ENCODE results near the gene KLF9. TPM values are rescaled to one million over a fixed set of nuclear protein-coding genes. Genes with fewer than 3 reads are reported as not detected.
"Not testable (repeated sequence)": the region's sequence is repeated elsewhere in the genome, so short reads cannot be mapped to it uniquely, and the experiment has no call there.

Gene KLF9
- polyA plus RNA-seq, 4 donors = 1.3 to 33.7 (median 16.0) TPM

DNA sequence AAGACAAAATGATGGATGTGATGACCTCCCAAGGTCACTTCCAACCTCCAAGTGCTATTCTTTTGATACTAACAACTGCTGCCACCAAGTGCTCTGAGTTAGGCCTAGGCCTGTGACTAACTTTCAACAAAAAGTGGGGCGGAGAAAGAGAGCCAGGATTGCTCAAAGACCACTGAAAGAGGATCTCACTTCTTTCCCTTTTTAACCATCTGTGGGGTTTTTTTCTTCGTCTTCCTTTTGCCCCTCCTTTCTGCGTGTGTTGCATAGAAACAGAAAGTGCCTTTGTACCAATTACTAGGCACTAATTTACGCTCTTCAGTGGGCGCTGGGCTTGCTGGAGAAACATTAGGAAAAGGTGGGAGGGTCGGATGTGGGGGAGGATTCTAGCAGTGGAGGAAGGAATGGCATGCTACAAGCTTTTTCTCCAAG, 8.0 kb downstream of the KLF9 start:
- WGBS, 3 donors = 34 to 64% (median 46%) methylated on average over 6 of the region's 6 CpGs
- no peak for DNase-seq
- Histone ChIP-seq H3K9me3 (ENCODE audit: control insufficient read depth in 2 of 2, insufficient read depth in 1 of 2, low read depth in 1 of 2, low read length in 1 of 2) (peaks cover 0 to 4% of the 10 kb centered on the region in 2 donors), H3K27me3 (ENCODE audit: control insufficient read depth in 3 of 3, insufficient read depth in 3 of 3, low read length in 3 of 3) (peaks cover 0 to 12% (median 0%) of the 10 kb centered on the region in 3 donors), H3K4me1 (ENCODE audit: control insufficient read depth in 3 of 3, insufficient read depth in 2 of 3, low read depth in 1 of 3, low read length in 2 of 3) (peaks cover 3 to 38% (median 7%) of the 10 kb centered on the region in 3 donors), H3K4me3 (ENCODE audit: low read depth in 1 of 3, low read length in 3 of 3) (no peak overlapping the region), H3K27ac (ENCODE audit: low read depth in 1 of 3, low read length in 2 of 3) (peak overlapping the region; percentile 55 to 91 (median 77)), H3K36me3 (ENCODE audit: control insufficient read depth in 3 of 3, insufficient read depth in 2 of 3, low read depth in 1 of 3, low read length in 3 of 3) (no peaks in the 10 kb centered on the region)
- FAIRE-seq = no peak

DNA sequence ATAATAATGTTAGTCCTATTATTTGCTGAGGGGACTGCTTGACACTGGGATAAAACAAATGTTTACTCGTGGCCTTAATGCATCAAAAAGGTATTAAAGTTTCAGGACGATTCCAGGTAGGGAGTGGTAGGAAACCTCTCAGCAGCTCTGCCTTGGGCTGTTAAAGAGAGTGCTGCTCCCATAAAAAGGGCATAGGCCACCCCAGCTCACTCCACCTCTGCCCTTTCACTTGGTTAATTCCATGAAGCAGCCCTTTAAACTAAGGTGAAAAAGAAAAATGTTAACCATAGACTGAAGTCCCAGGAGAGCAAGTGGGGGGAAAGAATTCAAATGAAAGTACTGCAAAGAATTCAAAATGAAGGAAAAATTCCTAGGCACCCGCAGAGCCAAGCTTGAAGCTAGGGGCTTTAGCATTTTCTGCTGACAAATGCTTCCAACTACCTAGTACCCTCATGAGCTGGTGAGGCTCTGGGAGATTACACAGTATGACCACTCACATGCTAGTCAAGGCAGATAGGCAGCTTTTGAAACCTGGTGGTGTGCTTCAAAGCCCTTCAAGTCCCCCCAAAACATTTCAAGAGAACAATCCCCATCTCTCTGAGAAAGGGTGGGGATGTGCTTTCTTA, 8.5 kb downstream of the KLF9 start:
- no peak for FAIRE-seq
- H3K4me3 ChIP-seq (ENCODE audit: low read depth in 1 of 3, low read length in 3 of 3) = no peak overlapping the region
- H3K9me3 ChIP-seq (ENCODE audit: control insufficient read depth in 2 of 2, insufficient read depth in 1 of 2, low read depth in 1 of 2, low read length in 1 of 2) = peaks cover 0 to 4% of the 10 kb centered on the region in 2 donors
- no peaks in the 10 kb centered on the region for H3K36me3 ChIP-seq (ENCODE audit: control insufficient read depth in 3 of 3, insufficient read depth in 2 of 3, low read depth in 1 of 3, low read length in 3 of 3)
- H3K27me3 ChIP-seq (ENCODE audit: control insufficient read depth in 3 of 3, insufficient read depth in 3 of 3, low read length in 3 of 3) = peaks cover 0 to 7% (median 0%) of the 10 kb centered on the region in 3 donors
- peak overlapping the region; percentile 55 to 91 (median 77) for H3K27ac ChIP-seq (ENCODE audit: low read depth in 1 of 3, low read length in 2 of 3)
- peaks cover 3 to 38% (median 7%) of the 10 kb centered on the region in 3 donors for H3K4me1 ChIP-seq (ENCODE audit: control insufficient read depth in 3 of 3, insufficient read depth in 2 of 3, low read depth in 1 of 3, low read length in 2 of 3)
- 34 to 53% (median 52%) methylated on average over 3 of the region's 3 CpGs for WGBS, 3 donors
- peak in 1 of 2 donors; percentile 63 for DNase-seq

DNA sequence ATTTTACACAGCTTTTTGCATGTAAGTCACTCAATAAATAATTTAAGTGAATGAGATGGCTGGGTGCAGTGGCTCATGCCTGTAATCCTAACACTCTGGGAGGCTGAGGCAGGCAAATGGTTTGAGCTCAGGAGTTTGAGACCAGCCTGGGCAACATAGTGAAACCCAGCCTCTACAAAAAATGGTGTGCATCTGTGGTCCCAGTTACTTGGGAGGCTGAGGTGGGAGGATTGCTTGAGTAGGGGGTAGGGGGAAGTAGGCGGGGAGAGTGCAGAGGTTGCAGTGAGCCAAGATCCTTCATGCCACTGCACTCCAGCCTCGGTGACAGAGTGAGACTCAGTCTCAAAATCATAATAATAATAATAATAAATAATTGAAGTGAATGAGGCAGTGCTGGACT, 10.2 kb downstream of the KLF9 start:
- Histone ChIP-seq H3K36me3 (ENCODE audit: control insufficient read depth in 3 of 3, insufficient read depth in 2 of 3, low read depth in 1 of 3, low read length in 3 of 3) (no peaks in the 10 kb centered on the region), H3K27ac (ENCODE audit: low read depth in 1 of 3, low read length in 2 of 3) (no peak overlapping the region), H3K4me1 (ENCODE audit: control insufficient read depth in 3 of 3, insufficient read depth in 2 of 3, low read depth in 1 of 3, low read length in 2 of 3) (peaks cover 3 to 40% (median 7%) of the 10 kb centered on the region in 3 donors), H3K9me3 (ENCODE audit: control insufficient read depth in 2 of 2, insufficient read depth in 1 of 2, low read depth in 1 of 2, low read length in 1 of 2) (peaks cover 0 to 4% of the 10 kb centered on the region in 2 donors), H3K27me3 (ENCODE audit: control insufficient read depth in 3 of 3, insufficient read depth in 3 of 3, low read length in 3 of 3) (no peaks in the 10 kb centered on the region), H3K4me3 (ENCODE audit: low read depth in 1 of 3, low read length in 3 of 3) (no peak overlapping the region)
- 65 to 94% (median 89%) methylated on average over 2 of the region's 2 CpGs for WGBS, 3 donors
- FAIRE-seq (no peak), DNase-seq (no peak)

DNA sequence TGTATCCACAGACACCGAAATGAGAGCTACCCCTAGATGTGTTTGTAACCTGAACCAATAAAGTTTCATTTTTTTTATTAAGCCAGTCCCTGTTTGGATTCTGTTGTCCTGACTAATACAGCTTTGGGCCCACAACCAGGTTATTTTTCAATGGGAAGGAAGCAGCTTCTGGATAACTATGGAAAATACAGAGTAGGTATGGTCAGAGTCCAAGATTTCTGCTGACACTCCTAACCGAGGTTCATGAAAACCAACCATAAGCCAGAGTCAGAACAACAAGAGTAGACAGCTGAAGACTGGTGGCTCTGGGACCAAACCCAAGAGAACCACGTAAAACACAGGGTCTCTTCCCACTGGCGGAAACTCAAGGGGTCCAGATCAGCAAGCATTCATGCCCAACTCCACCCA, 10.8 kb downstream of the KLF9 start:
- peak overlapping the region in 1 of 3 donors; percentile 76 for H3K27ac ChIP-seq (ENCODE audit: low read depth in 1 of 3, low read length in 2 of 3)
- no peaks in the 10 kb centered on the region for H3K27me3 ChIP-seq (ENCODE audit: control insufficient read depth in 3 of 3, insufficient read depth in 3 of 3, low read length in 3 of 3)
- no peaks in the 10 kb centered on the region for H3K36me3 ChIP-seq (ENCODE audit: control insufficient read depth in 3 of 3, insufficient read depth in 2 of 3, low read depth in 1 of 3, low read length in 3 of 3)
- no peak overlapping the region for H3K4me3 ChIP-seq (ENCODE audit: low read depth in 1 of 3, low read length in 3 of 3)
- WGBS, 3 donors = 57 to 63% (median 58%) methylated on average over 4 of the region's 4 CpGs
- peaks cover 0 to 4% of the 10 kb centered on the region in 2 donors for H3K9me3 ChIP-seq (ENCODE audit: control insufficient read depth in 2 of 2, insufficient read depth in 1 of 2, low read depth in 1 of 2, low read length in 1 of 2)
- FAIRE-seq = no peak
- DNase-seq = peak in 1 of 2 donors; percentile 65
- H3K4me1 ChIP-seq (ENCODE audit: control insufficient read depth in 3 of 3, insufficient read depth in 2 of 3, low read depth in 1 of 3, low read length in 2 of 3) = peaks cover 3 to 44% (median 7%) of the 10 kb centered on the region in 3 donors

DNA sequence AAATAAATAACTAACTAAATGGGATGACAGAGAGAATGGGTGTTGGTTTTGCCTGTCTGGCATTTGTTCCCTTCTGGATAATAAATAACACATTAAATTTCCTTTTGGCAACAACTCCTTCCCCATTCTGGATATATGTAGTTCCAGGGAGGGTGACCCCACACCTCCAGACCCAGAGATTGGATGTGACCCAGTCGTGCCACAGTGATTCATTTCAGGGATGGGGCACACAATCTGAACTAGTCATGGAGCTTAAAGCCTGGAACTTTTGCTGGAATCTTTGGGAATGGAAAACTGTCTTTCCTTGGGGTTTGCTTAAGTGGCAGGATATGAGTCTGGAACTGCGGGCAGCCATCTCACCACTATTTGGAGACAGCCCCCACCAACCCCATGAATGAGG, 11.3 kb downstream of the KLF9 start:
- Histone ChIP-seq H3K4me1 (ENCODE audit: control insufficient read depth in 3 of 3, insufficient read depth in 2 of 3, low read depth in 1 of 3, low read length in 2 of 3) (peaks cover 3 to 41% (median 7%) of the 10 kb centered on the region in 3 donors), H3K4me3 (ENCODE audit: low read depth in 1 of 3, low read length in 3 of 3) (no peak overlapping the region), H3K9me3 (ENCODE audit: control insufficient read depth in 2 of 2, insufficient read depth in 1 of 2, low read depth in 1 of 2, low read length in 1 of 2) (peaks cover 0 to 4% of the 10 kb centered on the region in 2 donors), H3K36me3 (ENCODE audit: control insufficient read depth in 3 of 3, insufficient read depth in 2 of 3, low read depth in 1 of 3, low read length in 3 of 3) (no peaks in the 10 kb centered on the region), H3K27ac (ENCODE audit: low read depth in 1 of 3, low read length in 2 of 3) (peak overlapping the region in 1 of 3 donors; percentile 73), H3K27me3 (ENCODE audit: control insufficient read depth in 3 of 3, insufficient read depth in 3 of 3, low read length in 3 of 3) (no peaks in the 10 kb centered on the region)
- no peak for DNase-seq
- WGBS, 3 donors = 65 to 77% (median 76%) methylated on average over 2 of the region's 2 CpGs
- no peak for FAIRE-seq

DNA sequence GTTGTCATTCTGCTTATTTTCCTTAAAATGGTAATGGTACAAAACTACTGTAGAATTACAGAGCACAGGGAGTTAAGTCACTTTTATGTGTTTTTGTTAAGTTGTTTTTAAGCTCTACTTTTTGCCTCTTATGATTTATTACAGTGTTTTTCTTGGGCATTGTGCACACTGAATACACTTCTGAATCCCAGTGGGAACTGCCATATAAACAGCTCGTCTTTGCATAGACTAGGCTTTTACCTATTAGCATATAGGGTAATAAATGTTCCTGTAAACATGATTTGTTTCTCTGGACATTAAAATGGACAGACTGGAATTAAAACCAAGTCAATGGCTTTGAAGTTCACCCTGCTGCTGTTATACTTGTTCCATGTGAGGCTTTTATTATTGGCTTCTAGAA, 12.2 kb downstream of the KLF9 start:
- Histone ChIP-seq H3K36me3 (ENCODE audit: control insufficient read depth in 3 of 3, insufficient read depth in 2 of 3, low read depth in 1 of 3, low read length in 3 of 3) (no peaks in the 10 kb centered on the region), H3K4me3 (ENCODE audit: low read depth in 1 of 3, low read length in 3 of 3) (no peak overlapping the region), H3K27me3 (ENCODE audit: control insufficient read depth in 3 of 3, insufficient read depth in 3 of 3, low read length in 3 of 3) (no peaks in the 10 kb centered on the region), H3K9me3 (ENCODE audit: control insufficient read depth in 2 of 2, insufficient read depth in 1 of 2, low read depth in 1 of 2, low read length in 1 of 2) (peaks cover 0 to 4% of the 10 kb centered on the region in 2 donors), H3K27ac (ENCODE audit: low read depth in 1 of 3, low read length in 2 of 3) (no peak overlapping the region), H3K4me1 (ENCODE audit: control insufficient read depth in 3 of 3, insufficient read depth in 2 of 3, low read depth in 1 of 3, low read length in 2 of 3) (peaks cover 3 to 39% (median 7%) of the 10 kb centered on the region in 3 donors)
- FAIRE-seq (no peak), DNase-seq (no peak)
- WGBS, 3 donors = 67 to 89% (median 78%) methylated on average over 1 of the region's 1 CpG

DNA sequence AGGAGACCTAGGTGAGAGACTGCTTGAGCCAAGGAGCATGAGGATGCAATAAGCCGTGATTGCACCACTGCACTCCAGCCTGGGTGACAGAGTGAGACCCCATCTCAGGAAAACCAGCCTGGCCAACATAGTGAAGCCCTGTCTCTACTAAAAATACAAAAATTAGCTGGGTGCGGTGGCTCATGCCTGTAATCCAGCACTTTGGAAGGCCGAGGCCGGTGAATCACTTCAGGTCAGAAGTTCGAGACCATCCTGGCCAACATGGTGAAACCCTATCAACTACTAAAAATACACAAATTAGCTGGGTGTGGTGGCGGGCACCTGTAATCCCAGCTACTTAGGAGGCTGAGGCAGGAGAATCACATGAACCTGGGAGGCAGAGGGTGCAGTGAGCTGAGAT, 13.2 kb downstream of the KLF9 start:
- not testable (repeated sequence) for H3K27ac ChIP-seq (ENCODE audit: low read depth in 1 of 3, low read length in 2 of 3); FAIRE-seq; H3K9me3 ChIP-seq (ENCODE audit: control insufficient read depth in 2 of 2, insufficient read depth in 1 of 2, low read depth in 1 of 2, low read length in 1 of 2); H3K36me3 ChIP-seq (ENCODE audit: control insufficient read depth in 3 of 3, insufficient read depth in 2 of 3, low read depth in 1 of 3, low read length in 3 of 3); H3K27me3 ChIP-seq (ENCODE audit: control insufficient read depth in 3 of 3, insufficient read depth in 3 of 3, low read length in 3 of 3); H3K4me3 ChIP-seq (ENCODE audit: low read depth in 1 of 3, low read length in 3 of 3); DNase-seq
- H3K4me1 ChIP-seq (ENCODE audit: control insufficient read depth in 3 of 3, insufficient read depth in 2 of 3, low read depth in 1 of 3, low read length in 2 of 3) = peaks cover 2 to 33% (median 6%) of the 10 kb centered on the region in 3 donors
- WGBS, 3 donors = 93 to 95% (median 95%) methylated on average over 6 of the region's 6 CpGs

DNA sequence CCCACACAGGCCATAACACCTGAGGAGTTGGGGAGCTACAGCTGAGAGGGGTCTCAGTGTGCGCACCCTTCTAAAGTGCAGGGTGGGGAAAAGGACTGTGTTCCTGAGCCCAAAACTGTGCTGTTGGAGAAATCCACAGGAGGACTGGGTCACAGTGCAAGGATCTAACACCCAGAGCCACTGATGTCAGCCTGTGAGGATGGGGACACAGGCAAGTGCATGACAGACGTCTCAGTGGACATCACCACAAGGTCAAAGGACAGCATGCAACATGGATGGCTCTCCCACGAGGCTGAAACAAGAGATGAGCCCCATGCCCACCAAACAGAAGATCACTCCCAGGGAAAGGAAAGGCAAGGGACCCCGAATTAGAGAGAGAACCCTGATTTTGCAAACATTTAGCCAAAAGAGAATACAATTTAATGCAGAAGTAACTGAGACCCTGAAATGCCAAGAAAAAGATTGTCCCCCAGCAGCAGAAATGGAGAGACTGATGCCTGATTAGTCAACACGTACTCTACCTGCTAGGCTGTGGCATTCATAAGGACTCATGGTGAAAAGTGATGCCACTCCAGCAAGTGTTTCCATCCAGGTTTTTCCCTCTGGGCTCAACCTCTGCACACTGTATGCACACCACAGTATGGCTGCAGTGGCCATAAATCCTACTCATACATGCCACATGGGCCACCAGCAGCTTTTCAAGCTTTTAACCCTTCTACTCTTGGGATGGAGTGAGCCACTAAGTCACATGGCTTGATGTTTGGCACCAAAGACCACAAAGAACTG, 14.2 kb downstream of the KLF9 start:
- peaks cover 0 to 24% (median 3%) of the 10 kb centered on the region in 3 donors for H3K4me1 ChIP-seq (ENCODE audit: control insufficient read depth in 3 of 3, insufficient read depth in 2 of 3, low read depth in 1 of 3, low read length in 2 of 3)
- no peak overlapping the region for H3K27ac ChIP-seq (ENCODE audit: low read depth in 1 of 3, low read length in 2 of 3)
- 80 to 84% (median 80%) methylated on average over 5 of the region's 5 CpGs for WGBS, 3 donors
- peaks cover 0 to 4% of the 10 kb centered on the region in 2 donors for H3K9me3 ChIP-seq (ENCODE audit: control insufficient read depth in 2 of 2, insufficient read depth in 1 of 2, low read depth in 1 of 2, low read length in 1 of 2)
- H3K4me3 ChIP-seq (ENCODE audit: low read depth in 1 of 3, low read length in 3 of 3) = no peak overlapping the region
- FAIRE-seq (no peak), DNase-seq (no peak)
- H3K36me3 ChIP-seq (ENCODE audit: control insufficient read depth in 3 of 3, insufficient read depth in 2 of 3, low read depth in 1 of 3, low read length in 3 of 3) = no peaks in the 10 kb centered on the region
- no peaks in the 10 kb centered on the region for H3K27me3 ChIP-seq (ENCODE audit: control insufficient read depth in 3 of 3, insufficient read depth in 3 of 3, low read length in 3 of 3)
